GM19025 (cell line): ENCODE measurements around the gene DYSF.

ENCODE experiments used
- ATAC-seq: cut with Tn5 transposase; IDR thresholded peaks from one replicate; pipeline ENCODE4 v1.9.1; 2021; ENCODE audit warnings: mild to moderate bottlenecking, low read depth, moderate library complexity; ENCODE audit not compliant: unreplicated experiment

DYSF gene

DNA sequence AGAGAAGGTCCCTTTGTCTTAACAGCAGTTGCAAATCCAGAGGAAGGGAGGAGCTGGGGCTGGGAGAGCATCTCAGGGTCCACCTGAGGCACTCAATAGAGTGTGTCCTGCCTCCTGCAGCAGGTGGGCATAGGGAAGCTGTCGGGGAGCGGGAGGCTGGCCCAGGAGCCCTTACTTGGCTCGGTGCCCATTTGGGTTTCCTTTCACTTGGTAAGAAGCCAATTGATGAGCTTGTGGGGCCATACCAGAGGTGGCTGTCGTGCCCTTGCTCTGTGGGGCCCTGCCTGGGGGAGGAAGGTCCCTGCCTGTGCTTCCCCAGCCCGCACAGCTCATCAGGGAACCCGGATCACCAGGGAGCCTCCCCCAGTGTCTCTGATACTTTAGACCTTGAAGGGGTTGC lies 229.7 kb downstream of the DYSF start:
- ATAC-seq, result no peak

DNA sequence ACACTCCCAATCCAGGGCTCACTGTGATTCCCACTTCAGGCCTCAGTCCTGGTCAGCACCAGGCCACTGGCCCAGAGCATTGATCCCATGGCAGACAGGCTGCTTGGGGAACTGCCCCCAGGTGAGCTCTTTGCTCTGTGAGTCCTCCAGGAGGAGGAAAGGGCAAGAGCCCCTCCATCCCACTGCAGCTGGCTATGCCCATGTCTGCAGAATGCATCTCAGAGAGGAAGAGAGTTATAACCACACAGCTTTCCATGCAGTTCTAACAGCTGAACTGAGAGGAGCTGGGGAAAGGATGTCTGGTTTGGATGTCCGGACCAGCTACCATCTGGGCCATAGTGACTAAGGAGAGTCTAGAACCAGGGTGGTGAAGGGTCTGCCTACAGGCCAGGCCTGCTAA lies 230.3 kb downstream of the DYSF start:
- ATAC-seq, result no peak

DNA sequence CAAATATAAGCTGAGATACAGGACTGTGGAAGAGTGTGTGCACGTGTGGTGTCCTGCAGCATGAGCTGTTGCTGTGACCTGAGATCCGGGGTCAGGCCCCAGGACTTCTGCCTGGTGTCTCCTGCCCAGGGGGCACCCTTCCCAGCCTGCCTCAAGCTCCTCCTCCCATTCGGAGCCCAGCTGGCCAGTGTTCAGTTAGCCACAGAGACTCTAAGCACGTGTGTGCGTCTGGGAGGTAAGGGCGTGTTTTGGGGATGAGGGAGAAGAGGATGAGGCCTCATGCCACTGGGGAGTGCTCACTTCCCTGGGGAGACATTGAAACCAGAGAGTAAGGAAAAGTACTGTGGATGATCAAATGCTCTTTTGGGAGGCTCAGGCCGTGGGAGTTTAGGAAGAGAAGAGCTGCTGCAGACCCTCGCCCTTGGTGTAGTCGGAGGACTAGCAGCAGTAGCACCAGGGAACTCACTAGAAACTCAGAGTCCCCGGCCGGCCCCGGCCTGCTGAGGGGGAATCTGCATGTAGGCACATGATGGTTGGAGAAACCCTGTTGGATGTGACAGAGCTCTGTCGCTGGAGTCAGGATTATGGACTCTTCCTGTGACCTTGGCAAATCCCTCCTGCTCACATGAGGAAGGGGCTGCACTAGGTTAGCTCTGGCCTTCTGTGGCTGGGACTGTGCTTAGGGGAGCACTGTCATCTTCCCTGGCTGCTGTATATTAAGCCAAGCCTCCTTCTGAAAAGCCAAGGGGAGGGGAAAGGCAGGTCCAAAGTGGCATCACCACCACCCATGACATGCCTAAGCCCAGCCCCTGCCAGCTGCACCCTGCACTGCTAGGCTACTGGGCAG lies 231.1 kb downstream of the DYSF start:
- no peak for ATAC-seq

DNA sequence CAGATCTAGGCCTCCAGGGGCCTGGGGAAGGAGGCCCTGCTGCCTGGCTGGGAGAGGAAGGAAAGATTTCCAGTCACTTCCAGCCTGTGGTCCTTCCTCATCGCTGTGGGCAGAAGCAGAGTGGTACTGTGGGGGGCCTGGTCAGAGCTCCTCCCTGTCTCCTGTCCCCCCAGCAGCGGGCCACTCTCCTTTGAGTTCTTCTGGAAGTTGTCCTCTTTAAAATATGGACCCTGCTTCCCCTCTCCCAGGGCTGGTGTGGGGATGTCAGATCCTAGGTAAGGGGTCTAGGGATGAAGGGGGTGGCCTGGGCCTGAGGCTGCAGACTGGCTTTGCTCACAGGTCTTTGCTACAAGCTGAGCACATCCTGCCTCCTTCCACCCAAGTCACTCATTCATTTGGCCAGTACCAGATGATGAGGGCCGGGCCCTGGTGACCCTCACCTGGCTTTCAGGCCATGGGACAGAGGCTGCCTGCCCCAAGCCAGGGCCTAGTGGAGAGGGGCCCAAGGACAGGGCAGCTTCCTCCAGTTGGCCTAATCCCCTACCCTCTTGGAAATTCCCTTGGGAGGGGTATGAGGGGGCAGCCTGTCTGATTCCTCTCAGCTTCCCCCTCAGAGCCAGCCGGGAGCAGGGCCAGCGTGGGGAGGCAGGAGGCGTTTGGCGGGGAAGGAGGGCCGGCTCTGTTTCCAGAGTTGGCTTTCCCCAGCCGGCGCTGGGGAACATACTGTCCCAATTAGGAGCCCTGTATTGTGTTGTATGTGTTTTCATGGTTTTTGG lies 231.9 kb downstream of the DYSF start:
- no peak for ATAC-seq

DNA sequence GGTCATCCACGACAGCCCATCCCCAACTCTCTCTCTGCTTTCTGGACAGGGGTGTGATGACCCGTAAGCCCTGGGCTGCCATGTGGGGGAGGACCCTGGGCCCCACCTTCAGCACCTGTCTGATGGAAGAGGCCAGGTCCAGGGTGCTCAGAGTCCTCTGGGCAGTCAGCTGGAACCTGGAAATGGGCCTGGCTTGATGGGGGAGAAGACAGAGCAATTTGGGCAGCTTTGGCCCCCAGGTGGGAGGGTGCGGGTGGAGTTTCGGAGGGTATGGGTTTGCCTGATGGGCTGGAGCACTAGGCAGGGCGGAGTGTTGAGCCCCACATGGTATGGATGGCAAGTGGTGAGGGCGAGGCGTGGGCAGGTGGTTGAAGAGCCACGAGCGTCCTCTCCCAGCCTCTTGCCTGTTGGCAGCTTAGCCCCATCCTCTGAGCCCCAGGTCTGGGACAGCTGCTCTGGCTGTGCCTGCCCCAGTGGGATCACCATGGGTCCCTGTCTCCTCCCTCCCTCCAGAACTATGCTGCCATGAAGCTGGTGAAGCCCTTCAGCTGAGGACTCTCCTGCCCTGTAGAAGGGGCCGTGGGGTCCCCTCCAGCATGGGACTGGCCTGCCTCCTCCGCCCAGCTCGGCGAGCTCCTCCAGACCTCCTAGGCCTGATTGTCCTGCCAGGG lies 232.7 kb downstream of the DYSF start:
- ATAC-seq, result no peak

DNA sequence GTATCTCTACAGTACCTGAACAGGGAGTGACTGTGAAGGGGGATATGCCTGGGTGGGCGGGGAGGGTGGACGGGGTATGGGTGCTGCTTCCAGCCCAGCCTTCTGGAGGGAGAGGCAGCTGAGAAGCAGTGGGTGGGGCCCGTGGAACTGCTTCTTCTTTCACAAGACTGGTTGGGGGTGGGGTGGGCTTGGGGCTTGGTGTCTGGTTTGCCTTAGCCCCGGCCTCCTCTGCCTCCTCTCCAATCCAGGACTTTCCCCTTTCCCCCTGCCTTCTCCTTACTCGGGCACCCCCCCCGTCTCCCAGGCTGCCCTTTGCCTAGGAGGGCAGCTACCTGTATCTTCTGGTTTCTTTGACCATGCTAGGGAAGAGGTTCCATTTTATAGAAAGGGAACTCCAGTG lies 233.4 kb downstream of the DYSF start:
- no peak for ATAC-seq

DNA sequence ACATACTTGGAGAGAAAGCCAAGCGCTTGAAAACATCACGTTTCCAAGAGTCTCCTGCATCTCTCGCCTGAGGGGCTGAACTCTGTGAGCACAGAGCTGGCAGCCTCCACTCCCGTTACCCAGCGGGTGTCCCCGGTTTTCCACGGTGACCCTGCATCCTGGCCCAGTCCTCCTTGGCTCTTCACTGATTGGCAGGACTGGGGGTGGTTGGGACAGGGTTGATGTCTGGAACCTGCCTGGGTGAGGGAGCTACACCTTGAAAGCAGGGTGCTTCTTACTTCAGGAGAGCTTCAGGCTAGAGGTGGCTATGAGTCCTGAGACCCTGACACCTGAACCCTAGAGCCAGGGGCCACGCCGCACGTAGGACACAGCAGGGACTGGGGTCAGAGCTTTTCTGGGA lies 234.1 kb downstream of the DYSF start:
- ATAC-seq, result no peak

DNA sequence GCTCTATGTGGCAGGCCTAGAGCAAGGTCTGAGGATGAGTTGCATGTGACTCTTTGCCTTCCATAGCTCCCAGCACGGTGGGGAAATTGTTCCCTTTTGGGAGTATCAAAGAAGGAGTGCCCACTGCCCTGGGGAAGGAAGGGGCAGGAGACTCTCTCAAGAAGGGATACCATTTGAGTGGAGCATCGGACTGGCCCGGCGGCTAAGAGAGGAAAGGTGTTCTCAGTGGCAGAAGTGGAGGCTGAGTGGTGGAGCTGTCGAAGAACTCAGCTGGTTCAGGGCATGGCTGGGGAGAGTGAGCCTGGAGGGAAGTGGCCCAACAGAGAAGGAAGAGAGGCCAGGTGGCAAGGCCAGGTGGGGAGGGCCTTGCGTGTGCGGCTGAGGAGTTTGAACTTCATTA lies 235.2 kb downstream of the DYSF start:
- no peak for ATAC-seq

DNA sequence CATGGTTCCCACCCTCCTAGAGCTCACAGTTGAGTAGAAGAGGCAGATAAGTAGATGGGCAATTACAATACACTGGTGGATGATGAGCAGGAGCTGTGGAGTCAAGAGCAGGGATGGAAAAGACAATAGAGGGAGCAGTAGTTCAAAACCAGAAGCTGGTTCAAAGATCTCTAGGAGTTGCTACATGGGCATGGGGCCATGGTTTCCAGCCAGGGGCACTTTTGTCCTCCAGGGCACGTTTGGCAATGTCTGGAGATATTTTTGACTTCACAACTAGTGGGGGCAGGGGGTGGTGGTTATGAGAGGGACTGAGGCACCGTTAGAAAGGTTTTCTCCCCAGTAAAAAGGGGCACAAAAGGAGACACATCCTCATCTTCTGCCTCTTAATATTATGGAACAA lies 236.0 kb downstream of the DYSF start:
- ATAC-seq, result no peak

DNA sequence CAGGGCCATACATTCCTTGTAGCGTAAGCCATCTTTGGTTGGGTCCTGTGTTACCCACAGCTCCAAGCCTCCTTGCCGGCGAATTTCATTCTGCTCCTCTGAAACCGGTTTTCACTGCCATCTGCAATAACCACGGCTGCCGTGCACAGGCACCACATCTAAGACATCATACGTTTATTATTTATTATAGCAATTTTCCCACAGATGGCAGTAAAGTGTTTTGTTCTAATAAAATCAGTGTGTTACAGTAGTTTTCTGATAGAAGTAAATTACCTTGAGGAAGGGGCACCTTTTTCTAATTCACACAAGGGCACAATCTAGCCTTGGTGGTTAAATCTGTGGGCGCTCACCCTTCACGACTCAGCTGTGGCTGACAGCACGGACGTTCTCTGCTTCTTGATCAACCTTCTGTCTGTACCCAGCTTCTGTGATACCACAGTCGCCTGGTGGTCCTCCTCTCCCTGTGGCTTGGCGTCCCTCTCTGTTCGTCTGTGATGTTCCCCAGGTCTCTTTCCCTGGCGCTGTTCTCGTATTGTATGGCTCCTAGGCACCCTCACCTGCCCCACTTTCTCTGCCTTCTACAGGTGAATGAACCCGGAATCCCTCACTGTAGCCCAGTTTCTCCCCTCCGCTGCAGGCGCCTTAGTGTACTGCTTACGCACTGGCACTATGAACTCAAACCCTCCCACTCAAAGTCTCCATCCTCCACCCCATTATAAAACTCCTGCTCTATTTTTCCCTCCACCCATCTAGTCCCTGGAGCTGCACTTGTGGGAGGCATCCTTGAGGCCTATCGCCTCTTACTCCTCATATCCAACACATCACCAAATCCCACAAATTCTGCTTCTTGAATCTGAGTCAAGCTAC lies 236.8 kb downstream of the DYSF start:
- ATAC-seq, result no peak

DNA sequence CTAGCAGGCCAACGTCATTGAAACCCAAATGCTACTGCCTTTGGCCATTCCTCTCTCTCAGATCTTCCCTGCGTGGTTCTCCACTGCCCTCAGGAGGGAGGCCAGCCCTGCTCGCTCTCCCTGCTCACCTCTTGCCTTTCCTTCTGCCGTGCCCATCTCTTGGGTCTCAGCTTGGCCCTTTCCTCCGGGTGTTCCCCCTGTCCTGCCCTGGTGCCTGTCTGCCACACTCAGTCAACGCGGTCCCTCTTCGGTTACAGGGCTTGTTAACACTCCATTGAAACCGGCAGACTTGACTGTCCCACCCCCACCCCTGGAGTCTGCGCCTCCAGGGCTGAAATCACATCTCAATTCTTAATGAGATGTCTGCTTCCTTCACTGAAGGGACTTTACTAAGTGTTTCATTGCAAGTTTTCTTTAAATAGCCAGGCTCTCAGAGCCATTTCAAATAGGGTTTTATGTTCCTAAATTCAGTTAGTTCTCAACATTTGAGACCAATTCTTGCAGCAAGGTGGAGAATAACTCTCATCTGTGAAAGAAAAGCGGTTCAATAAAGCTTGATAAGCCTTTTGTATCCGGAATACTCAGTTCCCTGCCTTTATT lies 237.6 kb downstream of the DYSF start:
- no peak for ATAC-seq

DNA sequence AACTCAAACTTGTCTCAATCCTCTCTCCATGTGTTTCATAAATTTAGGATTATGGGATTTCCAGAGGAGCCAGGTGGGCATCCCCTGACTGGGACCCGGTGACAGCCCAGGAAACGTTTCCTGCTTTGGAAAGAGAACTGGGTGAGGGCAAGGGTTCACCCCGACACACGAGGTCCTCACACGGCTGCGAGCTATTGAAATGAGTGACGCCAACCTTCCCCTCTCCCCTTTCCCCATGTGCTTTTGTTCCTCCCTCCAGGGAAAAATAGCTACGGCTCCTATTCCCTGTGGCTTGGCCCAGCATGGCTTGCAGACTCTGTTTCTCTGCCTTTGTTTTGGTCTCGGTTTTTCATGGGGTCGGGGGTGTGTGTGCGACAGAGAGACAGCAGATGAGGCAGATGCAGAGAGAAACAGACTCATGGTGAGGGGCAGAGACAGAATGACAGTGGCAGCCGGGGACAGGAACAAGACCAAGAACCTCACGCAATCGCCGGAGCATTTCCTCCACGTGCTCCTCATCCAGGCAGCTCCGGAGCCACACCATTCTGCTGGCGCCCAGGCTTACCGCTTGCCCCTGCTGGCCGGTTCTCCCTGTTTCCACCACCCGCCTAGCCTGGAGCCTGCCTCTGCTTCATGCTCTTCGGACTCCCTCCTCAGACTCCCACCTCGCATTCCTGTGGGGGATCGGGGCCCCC lies 238.5 kb downstream of the DYSF start:
- ATAC-seq, result no peak

DNA sequence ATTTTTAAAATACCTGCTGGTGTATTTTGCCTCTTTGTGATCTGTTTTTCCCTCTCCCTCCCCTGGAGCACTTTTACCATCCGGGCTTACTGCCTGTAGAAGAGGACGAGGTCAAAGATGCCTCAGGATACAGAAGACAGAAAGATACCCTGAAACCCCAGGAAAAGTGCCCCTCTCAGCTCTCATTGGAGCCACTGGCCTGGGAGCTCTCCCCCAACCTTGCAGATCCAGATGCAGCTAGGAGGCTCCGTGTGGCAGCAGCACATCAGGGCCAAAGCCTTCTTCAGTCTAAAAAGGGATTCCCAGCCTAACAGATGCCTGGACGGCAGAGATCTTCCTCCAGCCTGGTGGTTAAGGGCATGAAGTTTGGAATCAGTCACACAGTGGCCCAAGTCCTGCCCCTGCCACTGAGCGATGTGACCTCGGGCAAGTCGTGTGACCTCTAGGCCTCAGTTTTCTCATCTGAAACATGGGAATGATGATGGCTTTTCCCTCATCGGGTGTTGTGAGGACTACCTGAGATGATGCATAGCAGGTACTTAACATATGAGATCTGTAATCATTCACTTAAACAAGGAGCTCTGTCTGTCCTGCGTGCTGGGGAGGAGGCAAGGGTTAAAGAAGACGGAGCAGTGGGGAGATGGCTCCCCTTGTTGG lies 239.4 kb downstream of the DYSF start:
- no peak for ATAC-seq

DNA sequence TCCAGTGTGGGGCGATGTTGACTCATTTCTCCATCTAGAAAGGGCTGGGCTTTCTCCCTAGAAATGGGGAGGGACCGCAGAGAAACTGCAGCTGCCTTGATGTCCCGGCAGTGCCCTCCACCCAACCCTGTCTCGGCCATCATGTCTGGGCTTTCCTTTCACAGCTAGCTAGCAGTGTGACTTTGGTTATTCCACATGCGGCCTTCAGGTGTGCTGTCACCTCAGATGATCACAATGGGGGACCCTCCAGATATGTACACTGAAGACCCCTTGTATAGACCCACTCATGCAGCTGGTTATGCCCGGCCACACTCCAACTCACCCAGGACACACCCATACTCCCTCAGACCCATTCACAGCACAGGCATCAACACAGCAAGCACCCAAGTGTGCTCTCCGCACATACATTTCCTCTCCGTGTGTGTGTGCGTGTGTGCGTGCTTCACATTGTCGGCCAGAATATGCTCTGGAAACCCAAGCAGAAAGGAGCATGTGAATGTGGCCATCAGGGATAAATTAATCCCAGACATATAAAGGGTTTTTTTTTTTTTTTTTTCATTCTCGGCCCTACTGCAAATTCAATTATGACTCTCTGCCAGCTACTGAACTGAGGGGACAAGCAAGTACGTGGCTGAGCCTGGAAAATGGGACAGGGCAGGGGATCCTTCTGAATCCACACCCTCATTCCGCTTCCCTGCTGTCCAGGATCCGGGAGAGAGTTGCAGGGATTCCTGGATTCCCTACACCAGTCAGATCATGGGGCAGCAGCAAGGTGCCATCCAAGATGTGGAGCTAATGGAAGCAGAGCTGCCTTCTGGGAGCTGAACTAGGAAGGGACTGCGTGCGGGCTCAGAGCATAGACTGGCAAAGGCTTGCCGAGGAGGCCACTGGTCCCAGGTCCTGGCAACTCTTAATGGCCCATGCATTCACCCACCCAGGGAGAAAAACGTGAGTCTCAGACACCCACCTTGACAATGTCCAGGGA lies 240.2 kb downstream of the DYSF start:
- ATAC-seq, result no peak

DNA sequence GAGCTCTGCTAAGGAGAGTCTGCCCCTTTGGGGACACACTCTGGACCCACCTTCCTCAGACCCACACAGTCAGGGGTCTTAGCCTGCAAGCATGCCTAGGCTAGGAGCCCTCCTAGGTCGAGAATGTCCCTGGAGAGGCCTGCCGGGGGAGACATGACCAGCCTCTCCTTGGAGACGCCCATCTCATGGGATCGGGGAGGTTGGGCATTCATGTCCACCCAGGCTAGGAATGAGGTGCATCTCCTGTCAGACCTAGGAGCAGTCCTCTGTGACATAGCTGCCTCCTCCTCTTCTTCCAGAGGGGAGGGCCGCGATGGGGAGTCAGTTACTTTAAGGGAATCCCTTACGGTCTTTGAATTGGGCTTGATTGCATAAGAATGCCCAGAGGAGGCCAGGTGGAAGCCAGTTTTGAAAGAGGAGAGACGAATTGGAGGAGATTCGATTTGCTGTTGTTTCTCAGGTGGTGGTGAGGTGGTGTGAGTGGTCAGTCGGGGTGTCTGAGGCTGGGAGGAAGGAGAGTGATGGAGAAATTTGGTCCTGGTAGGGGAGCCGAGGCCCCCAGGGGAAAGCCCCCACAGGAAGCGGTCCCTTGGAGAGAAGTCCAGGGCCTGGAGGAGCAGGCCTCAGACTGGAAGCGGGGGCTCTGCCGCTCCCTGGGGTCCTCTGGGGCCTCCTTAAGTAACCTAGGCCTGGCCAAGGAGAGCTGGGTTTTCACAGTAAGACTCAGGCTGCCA lies 241.3 kb downstream of the DYSF start:
- ATAC-seq, result no peak

DNA sequence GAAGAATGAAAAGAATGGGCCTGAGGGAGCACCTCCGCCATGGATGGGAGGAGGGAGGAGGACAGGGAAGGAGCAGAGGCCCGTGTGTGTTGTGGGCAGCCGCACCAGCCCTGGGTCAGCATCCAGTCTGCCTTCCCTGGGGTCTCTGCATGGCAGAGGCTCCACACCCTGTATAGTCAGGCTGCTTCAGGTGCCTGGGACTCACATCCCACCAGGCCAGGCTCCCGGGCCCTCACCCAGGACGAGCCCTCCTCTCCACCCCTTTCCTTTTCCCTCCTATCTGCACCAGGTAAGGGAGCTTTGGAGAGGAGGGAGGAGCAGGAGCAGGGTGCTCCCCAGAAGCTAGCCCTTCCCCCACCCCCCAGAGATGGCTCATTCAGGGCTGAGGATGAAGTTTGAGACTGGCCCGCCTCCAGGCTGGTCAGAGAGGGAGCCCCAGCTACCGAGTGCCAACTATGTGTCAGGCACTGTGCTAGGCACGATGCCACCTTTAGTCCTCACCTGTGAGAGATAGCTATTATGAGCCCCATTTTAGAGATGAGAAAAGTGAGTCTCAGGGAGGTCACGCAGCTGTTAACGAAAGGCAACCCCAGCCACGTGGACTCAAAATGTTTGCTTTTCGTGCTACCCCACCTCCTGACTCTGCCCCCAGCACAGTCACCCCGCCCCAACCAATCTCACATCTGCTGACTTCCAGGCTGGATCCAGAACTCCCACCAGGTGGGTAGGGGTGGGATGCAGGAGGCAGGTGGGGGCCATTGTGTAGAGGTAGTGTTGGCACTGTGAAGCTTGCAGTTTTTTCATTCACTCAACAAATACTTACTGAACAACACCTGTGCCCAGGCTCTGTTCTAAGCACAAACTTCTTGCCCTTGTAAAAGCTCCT lies 242.1 kb downstream of the DYSF start:
- no peak for ATAC-seq
